Mucosa of descending colon (tissue), 3 donors: Measurements from ENCODE around the gene GJD3. TPM values are rescaled to one million over a fixed set of nuclear protein-coding genes. Genes with fewer than 3 reads are reported as not detected.
"Not testable (repeated sequence)": the region's sequence is repeated elsewhere in the genome, so short reads cannot be mapped to it uniquely, and the experiment has no call there.

ENCODE experiments used
- ATAC-seq: fragments of 200-7000 bp; cut with Tn5 transposase; one replicate; pipeline ENCODE4 v1.9.1; 2020; ENCODE audit warnings: mild to moderate bottlenecking, moderate library complexity
- DNase-seq, 3 donors: peaks; one replicate each; pipeline ENCODE4 v3.0.0-alpha.2; 2020
- H3K36me3 ChIP-seq: fragments of 200-600 bp; one replicate; pipeline ENCODE4 v1.8.0; 2021; ENCODE audit warnings: low read depth, mild to moderate bottlenecking
- H3K4me1 ChIP-seq: fragments of 200-600 bp; one replicate; pipeline ENCODE4 v1.8.0; 2021; ENCODE audit warnings: low read depth, mild to moderate bottlenecking
- H3K4me3 ChIP-seq: fragments of 200-600 bp; one replicate; pipeline ENCODE4 v1.8.0; 2021; ENCODE audit warnings: mild to moderate bottlenecking
- H3K9me3 ChIP-seq: fragments of 200-600 bp; one replicate; pipeline ENCODE4 v1.8.0; 2021; ENCODE audit warnings: mild to moderate bottlenecking
- CTCF ChIP-seq: fragments of 200-600 bp; IDR thresholded peaks from one replicate; pipeline ENCODE4 v1.8.0; 2022; ENCODE audit warnings: antibody characterized with exemption, mild to moderate bottlenecking
- intact Hi-C, 2 donors: fragments of 100-400 bp; cut with DNase I in 1 of 2; cut with micrococcal nuclease in 1 of 2; formaldehyde crosslinking; loops; one replicate each; pipeline versions ENCODE4 v1.11.0 to v1.11.1; 2022; cut with DNase I, micrococcal nuclease
- long read RNA-seq, 2 donors: library from polyadenylated mRNA; unstranded; transcript quantifications; one replicate each; pipeline ENCODE4 v2.0.0, GENCODE V29; 2019 to 2021
- total RNA-seq, 3 donors: library from RNA; stranded (reverse); fragmentation: NEBNext Ultra II Directional in 2 of 3; extraction: Animal tissue kit (Norgen Biotek cat#: 25700) in 2 of 3; gene quantifications; one replicate each; pipeline versions ENCODE4 v1.2.1 to v1.2.4, GENCODE V29; 2021 to 2023
- donor health status: DM: no; HTN: no; CAD: no; lungs with moderate emphysema.
- donor health status: DM: no; HTN: no; CAD: no.
- donor health status: DM: no; HTN: yes; CAD: no.

GJD3 gene
- total RNA-seq: 1 to 10 TPM in 2 of 3 donors, under 1 TPM in 1; 0.81 to 1.4 (median 1.2) TPM
- long read RNA-seq, donor 1, partial matches to known transcripts: 0 of 1 reads
- long read RNA-seq, donor 1, other reads (novel, unspliced or antisense): 0 of 1 reads
- long read RNA-seq, donor 2: 0 reads

DNA sequence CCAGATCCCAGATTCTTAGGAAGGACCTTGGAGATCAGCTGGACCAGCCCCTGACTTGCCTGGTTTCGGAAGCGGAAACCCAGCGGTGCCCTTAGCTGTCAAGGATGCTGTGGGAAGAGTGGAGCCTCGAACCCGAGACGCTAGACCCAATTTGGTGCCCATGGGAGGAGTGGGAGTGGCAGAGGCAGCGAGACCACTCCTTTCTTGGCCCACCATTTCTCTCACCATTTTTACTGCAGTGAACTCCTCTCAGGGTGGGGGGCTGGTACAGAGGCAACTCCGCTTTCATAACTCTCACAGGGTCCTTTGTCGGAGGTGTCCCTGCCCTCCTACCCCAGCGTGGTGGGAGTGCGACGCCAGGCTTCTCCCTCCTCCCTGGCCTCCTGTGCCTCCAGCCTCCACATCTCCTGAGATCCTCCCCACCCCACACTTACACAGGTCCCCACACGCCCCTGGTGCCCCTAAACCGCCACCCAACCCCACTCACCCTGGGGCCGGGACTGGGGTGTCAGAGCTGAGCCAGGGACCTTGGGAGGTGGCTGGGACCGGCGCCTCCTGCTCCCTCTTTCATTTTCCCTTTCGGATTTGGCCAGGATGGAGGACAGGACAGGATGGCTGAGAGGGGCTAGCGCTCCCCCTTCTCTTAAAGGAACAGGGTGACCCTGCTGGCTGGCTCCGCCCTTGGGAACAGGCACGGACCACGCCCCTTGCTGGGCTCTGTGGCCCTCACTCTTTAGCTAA, at the start of gene GJD3:
GJD3 (minus strand) TSS at position 617 of the 741 bp plus-strand sequence. CDS start 922 bp downstream, outside the sequence.
- Histone ChIP-seq H3K9me3 (no peaks in the 10 kb centered on the region), H3K36me3 (no peaks in the 10 kb centered on the region), H3K4me3 (no peak within 1 kb of the TSS), H3K4me1 (peaks cover 6% of the 10 kb centered on the region)
- ATAC-seq (no peak), DNase-seq (no peak)
- intact Hi-C loops: no loop called here
- TF ChIP-seq CTCF: no peak

GRCh38 chr17:40414312-40414711, 49.8 kb upstream of the GJD3 start:
- H3K4me3 ChIP-seq, H3K4me1 ChIP-seq, ATAC-seq, DNase-seq, H3K9me3 ChIP-seq, H3K36me3 ChIP-seq: not testable (repeated sequence)
- intact Hi-C loops: loop anchor here (10.0 kb wide), 2 partner anchors 60 to 110 kb away; partner anchors contain the start of gene RARA (in 1 of the 2)

GRCh38 chr17:40412880-40413279, 48.3 kb upstream of the GJD3 start:
- no peak overlapping the region for H3K4me3 ChIP-seq
- no peaks in the 10 kb centered on the region for H3K9me3 ChIP-seq
- H3K36me3 ChIP-seq: no peaks in the 10 kb centered on the region
- H3K4me1 ChIP-seq: peaks cover 4% of the 10 kb centered on the region
- no peak for TF ChIP-seq CTCF
- DNase-seq (no peak), ATAC-seq (no peak)
- intact Hi-C loops: loop anchor here (10.0 kb wide), 2 partner anchors 58 to 108 kb away; partner anchors contain the start of gene RARA (in 1 of the 2)

DNA sequence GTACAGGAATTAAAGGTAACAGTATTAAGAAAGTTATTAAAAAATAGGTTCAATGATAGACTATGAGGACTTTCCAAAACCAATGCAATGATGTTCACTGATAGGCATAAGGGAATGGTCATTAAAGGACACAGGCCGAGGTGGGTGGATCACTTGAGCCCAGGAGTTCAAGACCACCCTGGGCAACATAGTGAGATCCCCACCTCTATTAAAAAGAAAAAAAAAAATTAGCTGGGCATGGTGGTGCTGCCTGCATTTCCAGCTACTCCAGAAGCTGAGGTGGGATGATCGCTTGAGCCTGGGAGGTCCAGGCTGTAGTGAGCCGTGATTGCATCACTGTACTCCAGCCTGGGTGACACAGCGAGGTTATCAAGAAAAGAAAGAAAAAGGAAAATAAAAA, 47.3 kb upstream of the GJD3 start:
- Histone ChIP-seq H3K4me1 (peaks cover under 1% of the 10 kb centered on the region), H3K36me3 (no peaks in the 10 kb centered on the region), H3K4me3 (no peak overlapping the region), H3K9me3 (no peaks in the 10 kb centered on the region)
- no peak for ATAC-seq
- DNase-seq: no peak
- no peak for TF ChIP-seq CTCF
- intact Hi-C loops: loop anchor here (10.0 kb wide), 2 partner anchors 57 to 107 kb away; partner anchors contain the start of gene RARA (in 1 of the 2)

DNA sequence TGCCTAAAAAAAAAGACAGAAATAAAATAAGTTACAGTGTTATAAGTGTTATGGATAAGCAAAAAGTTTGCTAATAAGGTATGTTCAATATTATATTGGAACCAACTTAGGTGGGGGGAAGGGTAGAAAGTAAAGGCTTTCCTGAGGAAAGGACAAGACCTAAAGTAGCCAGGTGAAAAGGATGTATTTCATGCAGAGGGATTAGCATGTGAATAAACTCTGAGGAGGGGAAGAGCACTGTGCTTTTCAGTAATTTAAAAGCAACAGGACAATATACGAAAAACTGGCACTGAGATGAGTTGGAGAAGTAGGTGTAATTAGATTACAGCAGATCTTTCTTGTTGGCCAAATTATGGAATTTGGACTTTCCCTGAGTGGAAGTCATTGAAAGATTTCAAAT, 45.5 kb upstream of the GJD3 start:
- ATAC-seq (no peak), DNase-seq (no peak)
- Histone ChIP-seq H3K4me3 (no peak overlapping the region), H3K9me3 (no peaks in the 10 kb centered on the region), H3K4me1 (no peaks in the 10 kb centered on the region), H3K36me3 (no peaks in the 10 kb centered on the region)
- intact Hi-C loops: loop anchor here (10.0 kb wide), 2 partner anchors 55 to 105 kb away; partner anchors contain the start of gene RARA (in 1 of the 2)
- TF ChIP-seq CTCF: no peak

DNA sequence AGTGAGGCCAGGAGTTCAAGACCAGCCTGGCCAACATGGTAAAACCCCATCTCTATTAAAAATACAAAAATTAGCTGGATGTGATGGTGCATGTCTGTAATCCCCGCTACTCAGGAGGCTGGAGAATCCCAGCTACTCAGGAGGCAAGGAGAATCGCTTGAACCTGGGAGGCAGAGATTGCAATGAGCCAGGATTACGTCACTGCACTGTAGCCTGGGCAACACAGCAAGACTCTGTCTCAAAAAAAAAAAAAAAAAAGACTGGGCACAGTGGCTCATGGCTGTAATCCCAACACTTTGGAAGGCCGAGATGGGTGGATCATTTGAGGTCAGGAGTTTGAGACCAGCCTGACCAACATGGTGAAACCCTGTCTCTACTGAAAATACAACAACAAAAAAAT, 45.0 kb upstream of the GJD3 start:
- H3K4me1 ChIP-seq, intact Hi-C loops, DNase-seq, ATAC-seq, H3K4me3 ChIP-seq, H3K36me3 ChIP-seq, H3K9me3 ChIP-seq: not testable (repeated sequence)
